ENCODE measurements around the gene LCNL1.

Gene LCNL1

DNA sequence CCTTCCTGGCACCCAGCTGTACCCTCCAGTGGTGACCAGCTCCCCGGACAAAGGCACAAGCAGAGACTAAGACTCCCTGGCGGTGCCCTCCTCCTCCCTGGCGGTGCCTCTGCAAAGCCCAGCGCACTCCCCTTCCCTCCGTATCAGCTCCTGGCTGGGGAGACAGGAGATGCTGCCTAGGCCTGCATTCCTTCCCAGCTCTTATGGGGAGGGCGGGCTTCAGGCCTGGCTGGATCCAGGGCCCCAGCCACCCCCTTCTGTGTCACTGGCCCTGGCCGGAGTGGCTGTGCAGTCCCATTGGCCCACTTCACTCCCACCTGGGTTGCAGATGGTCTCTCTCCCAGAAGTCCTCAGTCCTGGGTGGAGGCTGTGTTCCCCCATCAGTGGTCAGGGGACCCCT is 24.3 kb upstream of the LCNL1 start:
- H3K9me3 ChIP-seq (ENCODE audit: control insufficient read depth, insufficient read depth, low read length): no peaks in the 10 kb centered on the region
- H3K27ac ChIP-seq (ENCODE audit: low read depth, low read length): no peak overlapping the region
- no peaks in the 10 kb centered on the region for H4K20me1 ChIP-seq (ENCODE audit: control insufficient read depth, insufficient read depth, low read depth, low read length)
- no peaks in the 10 kb centered on the region for H3K36me3 ChIP-seq (ENCODE audit: control insufficient read depth, low read length)
- H3K4me1 ChIP-seq (ENCODE audit: control insufficient read depth, low read length): no peaks in the 10 kb centered on the region
- no peaks in the 10 kb centered on the region for H3K79me2 ChIP-seq (ENCODE audit: control insufficient read depth, low read length)
- H3K4me3 ChIP-seq (ENCODE audit: low read length): no peak overlapping the region
- no peak overlapping the region for H3K4me2 ChIP-seq (ENCODE audit: low read length)
- TF ChIP-seq EZH2phosphoT487 (IDR thresholded peaks at IDR 0.05; ENCODE audit: borderline replicate concordance, low read length): no peak
- TF ChIP-seq, protein P1, sequence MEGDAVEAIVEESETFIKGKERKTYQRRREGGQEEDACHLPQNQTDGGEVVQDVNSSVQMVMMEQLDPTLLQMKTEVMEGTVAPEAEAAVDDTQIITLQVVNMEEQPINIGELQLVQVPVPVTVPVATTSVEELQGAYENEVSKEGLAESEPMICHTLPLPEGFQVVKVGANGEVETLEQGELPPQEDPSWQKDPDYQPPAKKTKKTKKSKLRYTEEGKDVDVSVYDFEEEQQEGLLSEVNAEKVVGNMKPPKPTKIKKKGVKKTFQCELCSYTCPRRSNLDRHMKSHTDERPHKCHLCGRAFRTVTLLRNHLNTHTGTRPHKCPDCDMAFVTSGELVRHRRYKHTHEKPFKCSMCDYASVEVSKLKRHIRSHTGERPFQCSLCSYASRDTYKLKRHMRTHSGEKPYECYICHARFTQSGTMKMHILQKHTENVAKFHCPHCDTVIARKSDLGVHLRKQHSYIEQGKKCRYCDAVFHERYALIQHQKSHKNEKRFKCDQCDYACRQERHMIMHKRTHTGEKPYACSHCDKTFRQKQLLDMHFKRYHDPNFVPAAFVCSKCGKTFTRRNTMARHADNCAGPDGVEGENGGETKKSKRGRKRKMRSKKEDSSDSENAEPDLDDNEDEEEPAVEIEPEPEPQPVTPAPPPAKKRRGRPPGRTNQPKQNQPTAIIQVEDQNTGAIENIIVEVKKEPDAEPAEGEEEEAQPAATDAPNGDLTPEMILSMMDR (IDR thresholded peaks at IDR 0.05; ENCODE audit: low read depth, low read length, poor library complexity, severe bottlenecking): no peak
- H3K9me2 ChIP-seq (replicated peaks; ENCODE audit: control insufficient read depth, low read length): no peaks in the 10 kb centered on the region
- no peaks in the 10 kb centered on the region for H3K27me3 ChIP-seq (ENCODE audit: control insufficient read depth, low read length)
- no peaks in the 10 kb centered on the region for H3F3A ChIP-seq (ENCODE audit: control insufficient read depth, insufficient read depth)

DNA sequence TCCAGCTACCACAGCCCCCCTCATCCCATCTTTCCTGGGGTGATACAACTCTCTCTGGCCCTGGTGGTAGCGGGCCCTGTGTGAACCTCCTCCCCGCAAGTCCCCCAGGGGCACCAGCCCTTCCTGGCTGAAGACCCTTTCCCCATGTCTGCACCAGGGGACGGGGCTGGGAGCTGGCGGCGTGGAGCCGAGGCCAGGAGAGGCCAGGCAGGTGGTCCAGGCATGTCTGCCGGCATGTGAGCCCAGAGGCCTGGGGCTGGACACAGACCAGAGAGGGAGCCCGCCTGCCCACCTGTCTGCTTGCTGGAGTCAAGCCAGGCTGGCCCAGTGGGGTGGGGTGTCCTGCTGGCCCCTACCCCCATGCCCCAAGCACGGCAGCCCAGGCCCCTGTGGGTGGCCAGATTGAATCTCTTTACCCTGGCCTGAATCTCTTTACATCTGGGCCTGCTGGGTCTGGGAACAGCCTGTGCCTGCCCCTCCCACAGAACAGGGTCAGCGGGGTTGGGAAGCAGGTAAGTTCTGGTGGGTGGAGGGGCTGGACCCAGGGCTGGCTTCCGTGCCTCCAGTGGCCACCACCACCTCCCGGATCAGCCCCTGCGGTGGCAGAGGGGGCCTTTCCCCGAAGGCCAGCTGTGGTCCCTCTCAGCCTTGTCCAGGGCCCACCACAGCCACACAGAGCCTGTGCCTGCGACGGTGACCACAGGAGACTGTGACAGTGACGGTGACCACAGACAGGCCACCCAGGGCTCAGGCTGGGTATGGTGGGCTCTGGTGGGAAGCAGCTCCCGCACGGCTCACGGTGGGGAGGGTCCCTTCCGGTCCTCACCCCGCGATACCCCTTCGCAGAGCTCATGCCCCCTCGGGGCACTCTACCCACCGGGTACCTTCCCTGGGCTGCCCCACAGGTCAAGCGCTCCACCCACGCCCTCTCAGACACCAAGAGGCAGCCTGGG is 23.6 kb upstream of the LCNL1 start:
- H3K36me3 ChIP-seq (ENCODE audit: control insufficient read depth, low read length): no peaks in the 10 kb centered on the region
- no peaks in the 10 kb centered on the region for H3F3A ChIP-seq (ENCODE audit: control insufficient read depth, insufficient read depth)
- H3K9me2 ChIP-seq (replicated peaks; ENCODE audit: control insufficient read depth, low read length): no peaks in the 10 kb centered on the region
- H3K9me3 ChIP-seq (ENCODE audit: control insufficient read depth, insufficient read depth, low read length): no peaks in the 10 kb centered on the region
- no peak for TF ChIP-seq EZH2phosphoT487 (IDR thresholded peaks at IDR 0.05; ENCODE audit: borderline replicate concordance, low read length)
- TF ChIP-seq, protein P1 (IDR thresholded peaks at IDR 0.05; ENCODE audit: low read depth, low read length, poor library complexity, severe bottlenecking): no peak
- no peak overlapping the region for H3K4me3 ChIP-seq (ENCODE audit: low read length)
- H3K27ac ChIP-seq (ENCODE audit: low read depth, low read length): no peak overlapping the region
- no peak overlapping the region for H3K4me2 ChIP-seq (ENCODE audit: low read length)
- H3K4me1 ChIP-seq (ENCODE audit: control insufficient read depth, low read length): no peaks in the 10 kb centered on the region
- no peaks in the 10 kb centered on the region for H3K27me3 ChIP-seq (ENCODE audit: control insufficient read depth, low read length)
- no peaks in the 10 kb centered on the region for H3K79me2 ChIP-seq (ENCODE audit: control insufficient read depth, low read length)
- no peaks in the 10 kb centered on the region for H4K20me1 ChIP-seq (ENCODE audit: control insufficient read depth, insufficient read depth, low read depth, low read length)

DNA sequence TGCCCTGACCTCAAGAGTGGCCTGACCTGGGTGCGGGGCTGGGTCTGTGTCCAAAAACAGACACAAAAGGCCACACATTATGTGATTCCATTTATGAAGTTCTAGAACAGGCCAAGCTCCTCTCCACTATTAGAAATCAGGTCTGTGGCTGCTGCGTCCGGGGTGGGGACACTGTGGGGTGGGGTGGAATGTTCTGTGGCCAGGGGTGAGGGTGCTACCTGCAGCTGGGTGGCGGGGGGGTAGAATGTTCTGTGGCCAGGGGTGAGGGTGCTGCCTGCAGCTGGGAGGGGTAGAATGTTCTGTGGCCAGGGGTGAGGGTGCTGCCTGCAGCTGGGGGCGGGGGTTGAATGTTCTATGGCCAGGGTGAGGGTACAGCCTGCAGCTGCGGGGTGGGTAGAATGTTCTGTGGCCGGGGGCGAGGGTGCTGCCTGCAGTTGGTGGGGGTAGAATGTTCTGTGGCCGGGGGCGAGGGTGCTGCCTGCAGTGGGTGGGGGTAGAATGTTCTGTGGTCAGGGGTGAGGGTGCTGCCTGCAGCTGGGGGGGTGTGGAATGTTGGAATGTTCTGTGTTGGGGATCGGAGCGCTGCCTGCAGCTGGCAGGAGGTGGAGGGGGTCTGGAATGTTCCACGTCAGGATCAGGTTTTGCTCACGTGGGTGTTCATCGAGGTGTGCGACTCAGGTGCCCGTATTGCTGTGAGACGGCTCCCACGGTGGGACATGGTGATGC is 22.4 kb upstream of the LCNL1 start:
- Histone ChIP-seq H3K4me1 (ENCODE audit: control insufficient read depth, low read length) (peaks cover 3% of the 10 kb centered on the region), H3K36me3 (ENCODE audit: control insufficient read depth, low read length) (no peaks in the 10 kb centered on the region), H4K20me1 (ENCODE audit: control insufficient read depth, insufficient read depth, low read depth, low read length) (no peaks in the 10 kb centered on the region), H3F3A (ENCODE audit: control insufficient read depth, insufficient read depth) (no peaks in the 10 kb centered on the region), H3K4me2 (ENCODE audit: low read length) (no peak overlapping the region), H3K79me2 (ENCODE audit: control insufficient read depth, low read length) (no peaks in the 10 kb centered on the region), H3K9me2 (replicated peaks; ENCODE audit: control insufficient read depth, low read length) (no peaks in the 10 kb centered on the region), H3K4me3 (ENCODE audit: low read length) (no peak overlapping the region), H3K27ac (ENCODE audit: low read depth, low read length) (no peak overlapping the region), H3K9me3 (ENCODE audit: control insufficient read depth, insufficient read depth, low read length) (no peaks in the 10 kb centered on the region), H3K27me3 (ENCODE audit: control insufficient read depth, low read length) (no peaks in the 10 kb centered on the region)
- TF ChIP-seq, protein P1 (IDR thresholded peaks at IDR 0.05; ENCODE audit: low read depth, low read length, poor library complexity, severe bottlenecking): no peak
- no peak for TF ChIP-seq EZH2phosphoT487 (IDR thresholded peaks at IDR 0.05; ENCODE audit: borderline replicate concordance, low read length)

All from DOHH2 (cell line).